GM20000 (cell line): ENCODE measurements around the gene GDNF.

Source experiments
- DNase-seq: peaks from one replicate; pipeline ENCODE4 v3.0.0; 2012; ENCODE audit warnings: low spot score
- TF ChIP-seq, protein P1 (sequence below): IDR thresholded peaks from 2 replicates; pipeline ENCODE4 v1.5.1; 2012; ENCODE audit warnings: mild to moderate bottlenecking, control low read depth; ENCODE audit errors: extremely low read depth, missing control alignments

GDNF gene

DNA sequence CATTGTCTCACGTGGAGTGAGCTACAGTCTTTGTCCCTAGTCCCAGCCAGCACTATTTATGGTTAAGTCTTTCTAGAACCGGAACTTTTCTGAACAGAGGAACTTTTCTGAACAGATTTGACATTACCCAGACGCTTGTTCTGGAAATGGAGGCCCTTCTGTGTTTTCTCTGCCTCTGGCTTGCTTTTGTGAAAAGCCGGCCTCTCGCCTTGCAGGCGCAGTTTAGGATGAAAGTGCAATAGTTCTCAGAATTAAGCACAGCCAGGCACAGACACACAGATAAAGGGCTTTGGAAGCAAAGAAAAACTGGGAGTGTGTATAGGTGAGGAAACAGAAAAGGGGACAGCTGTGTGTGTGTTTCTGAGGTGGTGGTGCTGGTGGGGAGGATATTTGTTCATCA is 5.9 kb downstream of the GDNF start:
- DNase-seq, result peak; percentile 19
- TF ChIP-seq, protein P1, sequence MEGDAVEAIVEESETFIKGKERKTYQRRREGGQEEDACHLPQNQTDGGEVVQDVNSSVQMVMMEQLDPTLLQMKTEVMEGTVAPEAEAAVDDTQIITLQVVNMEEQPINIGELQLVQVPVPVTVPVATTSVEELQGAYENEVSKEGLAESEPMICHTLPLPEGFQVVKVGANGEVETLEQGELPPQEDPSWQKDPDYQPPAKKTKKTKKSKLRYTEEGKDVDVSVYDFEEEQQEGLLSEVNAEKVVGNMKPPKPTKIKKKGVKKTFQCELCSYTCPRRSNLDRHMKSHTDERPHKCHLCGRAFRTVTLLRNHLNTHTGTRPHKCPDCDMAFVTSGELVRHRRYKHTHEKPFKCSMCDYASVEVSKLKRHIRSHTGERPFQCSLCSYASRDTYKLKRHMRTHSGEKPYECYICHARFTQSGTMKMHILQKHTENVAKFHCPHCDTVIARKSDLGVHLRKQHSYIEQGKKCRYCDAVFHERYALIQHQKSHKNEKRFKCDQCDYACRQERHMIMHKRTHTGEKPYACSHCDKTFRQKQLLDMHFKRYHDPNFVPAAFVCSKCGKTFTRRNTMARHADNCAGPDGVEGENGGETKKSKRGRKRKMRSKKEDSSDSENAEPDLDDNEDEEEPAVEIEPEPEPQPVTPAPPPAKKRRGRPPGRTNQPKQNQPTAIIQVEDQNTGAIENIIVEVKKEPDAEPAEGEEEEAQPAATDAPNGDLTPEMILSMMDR, result no peak

DNA sequence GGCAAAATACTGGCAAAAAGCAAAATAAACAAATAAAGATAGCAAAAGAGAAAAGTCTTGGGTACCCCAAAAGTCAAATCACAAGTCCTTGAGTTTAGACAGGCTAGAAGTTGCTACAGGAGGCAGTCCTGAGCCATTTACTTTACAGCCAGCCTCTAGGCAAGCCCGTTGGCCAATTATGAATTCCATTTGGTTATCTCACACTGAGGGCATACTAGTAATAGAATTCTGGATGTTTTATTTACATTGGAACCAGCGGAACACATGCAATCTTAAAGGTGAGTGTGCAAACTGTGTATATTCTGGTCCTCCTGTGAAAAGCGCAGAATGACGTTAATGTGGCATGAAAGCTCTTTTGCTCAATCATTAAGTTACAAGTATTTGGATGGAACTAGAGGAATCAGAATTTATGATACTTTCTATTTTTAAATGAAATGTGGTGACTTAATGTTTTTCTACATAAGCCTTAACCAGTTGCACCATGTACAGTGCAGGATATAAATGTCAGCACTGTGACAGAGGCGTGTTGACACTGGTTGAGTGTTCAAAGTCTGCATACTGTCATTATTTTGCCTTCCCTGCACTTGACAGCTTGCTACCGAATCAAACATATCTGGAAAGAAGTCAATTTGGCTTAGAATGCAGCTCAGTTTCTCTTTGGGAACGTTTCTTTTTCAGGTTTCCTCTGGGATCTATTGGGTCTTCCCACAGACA is 7.9 kb downstream of the GDNF start:
- DNase-seq, result no peak
- TF ChIP-seq, protein P1, result no peak

DNA sequence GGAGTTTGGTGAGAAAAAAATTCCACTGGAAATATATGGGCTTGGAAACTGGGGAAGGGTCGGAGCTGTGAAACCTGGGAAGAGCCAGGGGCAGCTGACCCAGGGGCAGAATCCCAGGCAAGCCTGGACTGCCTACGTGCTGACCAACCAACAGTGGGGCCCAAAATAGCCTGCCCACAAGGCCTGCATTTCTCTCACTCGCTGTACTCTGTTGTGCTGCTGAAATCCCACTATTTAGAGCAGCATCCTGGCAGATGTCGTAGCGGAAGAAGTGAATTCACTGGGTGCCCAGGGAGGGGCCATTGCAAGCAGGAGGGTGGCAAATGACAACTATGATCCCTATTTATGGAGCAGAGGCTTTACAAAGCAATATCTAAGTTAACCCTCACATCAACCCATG is 9.5 kb downstream of the GDNF start:
- TF ChIP-seq, protein P1, result no peak
- DNase-seq, result no peak

DNA sequence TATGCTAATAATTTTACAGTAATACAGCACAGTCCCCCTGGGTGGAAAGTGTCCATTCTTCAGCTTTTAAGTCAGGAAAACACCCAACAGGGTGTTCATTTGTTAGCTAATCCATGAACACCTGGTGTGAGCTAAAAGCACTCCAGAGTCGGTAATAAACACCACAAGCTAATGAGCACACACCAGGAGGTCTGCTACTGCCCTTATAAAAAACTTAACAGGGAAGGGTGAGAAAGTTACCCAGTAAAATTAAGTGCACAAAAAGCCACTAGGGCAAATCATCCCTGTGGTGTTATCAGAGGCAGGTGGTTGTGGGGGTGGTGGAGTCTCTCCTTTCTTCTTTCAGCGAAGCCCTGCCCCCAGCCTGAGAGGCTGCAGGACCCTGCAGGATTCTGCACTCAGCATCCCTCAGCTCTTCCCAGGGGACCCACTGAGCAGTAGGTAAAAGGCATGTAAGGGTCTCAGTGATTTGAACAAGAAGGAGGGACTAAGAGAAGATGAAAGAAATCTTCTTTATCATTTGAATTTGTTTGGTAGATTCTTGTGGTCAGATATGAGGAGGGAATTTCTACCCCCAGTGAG is 14.4 kb downstream of the GDNF start:
- TF ChIP-seq, protein P1, result no peak
- DNase-seq, result no peak

DNA sequence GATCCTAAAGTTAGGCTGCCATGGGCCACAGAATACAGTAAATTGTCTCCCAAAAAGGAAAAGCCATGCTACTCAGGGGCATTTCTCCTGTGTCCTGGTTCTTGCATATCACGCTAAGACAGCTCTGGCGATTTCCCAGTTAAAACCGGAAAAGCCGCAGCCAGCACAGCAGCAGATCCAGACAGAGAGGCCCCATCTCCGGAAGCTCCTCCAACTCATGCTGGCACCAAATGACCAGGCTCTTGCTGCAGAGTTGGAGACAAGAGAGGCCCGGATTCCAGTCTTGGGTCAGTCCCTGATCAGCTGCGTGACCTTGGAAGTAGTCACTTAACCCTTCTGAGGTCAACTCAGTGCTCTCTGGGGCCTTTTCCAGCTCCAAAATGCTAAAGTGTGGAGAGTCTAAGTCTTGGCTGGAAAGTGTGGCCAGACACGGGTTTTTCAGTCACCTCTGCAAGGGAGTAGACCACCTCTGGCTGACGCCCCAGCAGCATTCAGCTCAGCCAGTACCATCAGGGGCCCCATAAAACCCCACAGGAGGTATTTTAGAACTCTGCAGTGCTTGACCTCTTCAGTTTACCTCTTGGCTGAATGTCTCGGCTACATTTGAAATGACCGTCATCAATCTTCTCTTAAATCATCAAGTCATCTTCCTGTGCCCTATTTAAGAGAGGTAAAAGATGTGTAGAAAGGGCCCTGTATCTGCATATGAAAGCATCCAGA is 16.2 kb downstream of the GDNF start:
- TF ChIP-seq, protein P1, result no peak
- DNase-seq, result no peak

DNA sequence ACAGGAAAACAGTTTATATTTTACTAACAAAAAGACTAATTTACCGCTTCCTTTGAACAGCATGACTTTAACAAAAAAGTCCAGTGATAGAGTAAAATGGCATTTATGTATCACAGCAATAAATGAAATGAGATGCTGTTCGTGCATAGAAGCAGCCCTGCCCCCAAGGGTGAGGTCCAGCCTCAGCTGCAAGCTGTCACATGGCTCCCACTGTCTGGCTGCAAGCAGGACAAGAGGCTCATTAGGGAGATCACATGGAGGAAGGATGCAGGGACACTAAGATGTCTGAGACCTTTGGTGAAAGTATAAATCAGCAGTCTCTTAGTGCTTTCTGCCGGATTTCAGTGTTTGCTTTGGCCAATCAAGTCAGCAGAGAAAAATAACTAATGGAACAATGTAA is 23.0 kb downstream of the GDNF start:
- TF ChIP-seq, protein P1, result no peak
- DNase-seq, result no peak

DNA sequence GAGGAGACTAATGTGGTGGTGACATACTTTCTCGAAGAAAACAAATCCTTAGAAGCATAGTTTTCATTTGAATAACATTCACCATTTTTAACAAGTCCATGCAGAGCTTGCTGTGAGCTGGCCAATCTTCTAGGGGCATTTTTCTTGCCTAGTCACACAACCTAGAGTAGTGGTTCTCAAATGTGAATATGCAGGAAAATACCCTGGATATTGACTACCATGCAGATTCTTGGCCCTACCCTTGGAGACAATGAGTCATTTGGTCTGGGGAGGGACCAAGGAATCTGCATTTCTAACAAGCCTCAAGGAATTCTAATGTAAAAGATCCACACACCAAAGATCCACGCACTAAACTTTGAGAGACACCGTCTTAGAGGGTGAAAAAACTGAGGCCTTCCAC is 23.5 kb downstream of the GDNF start:
- TF ChIP-seq, protein P1, result no peak
- no peak for DNase-seq
